ENCODE measurements around the gene ITGB1.

The ITGB1 gene

GRCh38 chr10:32893916-32894664, 63.9 kb downstream of the ITGB1 start:
- no peak for DNase-seq (ENCODE audit: low spot score)
- CTCF ChIA-PET = interaction anchor here (0.7 kb wide), 1 partner anchor 1304 kb away, joined by 5 read pairs; no protein-coding TSS in a partner anchor
- no peak for TF ChIP-seq CTCF (conservative IDR thresholded peaks at IDR 0.05; ENCODE audit: low read depth)
- POLR2A ChIA-PET (ENCODE audit: low non-redundant PET) = no interaction called here
- H3K27ac ChIP-seq = no peak overlapping the region

- DNase-seq (ENCODE audit: low spot score) = no peak
- POLR2A ChIA-PET (ENCODE audit: low non-redundant PET) = no interaction called here
- CTCF ChIA-PET = interaction anchor here (0.7 kb wide), 1 partner anchor 1305 kb away, joined by 5 read pairs; no protein-coding TSS in a partner anchor
- no peak overlapping the region for H3K27ac ChIP-seq
- no peak for TF ChIP-seq CTCF (conservative IDR thresholded peaks at IDR 0.05; ENCODE audit: low read depth)
These were observed 64.6 kb downstream of the ITGB1 start for GRCh38 chr10:32893434-32893833.

- no peak overlapping the region for H3K27ac ChIP-seq
- no peak for TF ChIP-seq CTCF (conservative IDR thresholded peaks at IDR 0.05; ENCODE audit: low read depth)
- no peak for DNase-seq (ENCODE audit: low spot score)
- CTCF ChIA-PET = interaction anchor here (0.5 kb wide), 1 partner anchor 309 kb away, joined by 3 read pairs; no protein-coding TSS in a partner anchor
- POLR2A ChIA-PET (ENCODE audit: low non-redundant PET) = no interaction called here
These were observed 66.8 kb downstream of the ITGB1 start for GRCh38 chr10:32891261-32891660.

- ChIA-PET POLR2A (ENCODE audit: low non-redundant PET) (no interaction called here), CTCF (interaction anchor here (0.5 kb wide), 1 partner anchor 646 kb away, joined by 3 read pairs; no protein-coding TSS in a partner anchor)
- no peak for DNase-seq (ENCODE audit: low spot score)
- no peak for TF ChIP-seq CTCF (conservative IDR thresholded peaks at IDR 0.05; ENCODE audit: low read depth)
- no peak overlapping the region for H3K27ac ChIP-seq
These were observed 67.6 kb downstream of the ITGB1 start for GRCh38 chr10:32890444-32890843.

- TF ChIP-seq CTCF (conservative IDR thresholded peaks at IDR 0.05; ENCODE audit: low read depth) = no peak
- ChIA-PET CTCF (interaction anchor here (0.5 kb wide), 1 partner anchor 645 kb away, joined by 3 read pairs; no protein-coding TSS in a partner anchor), POLR2A (ENCODE audit: low non-redundant PET) (no interaction called here)
- no peak for DNase-seq (ENCODE audit: low spot score)
- no peak overlapping the region for H3K27ac ChIP-seq
These were observed 68.3 kb downstream of the ITGB1 start for GRCh38 chr10:32889631-32890212.

- H3K27ac ChIP-seq = no peak overlapping the region
- no peak for DNase-seq (ENCODE audit: low spot score)
- CTCF ChIA-PET = no interaction called here
- POLR2A ChIA-PET (ENCODE audit: low non-redundant PET) = no interaction called here
- TF ChIP-seq CTCF (conservative IDR thresholded peaks at IDR 0.05; ENCODE audit: low read depth) = no peak
These were observed 69.7 kb downstream of the ITGB1 start for GRCh38 chr10:32888161-32888927.

Measured in RWPE1 (cell line).